ENCODE measurements around the gene AFAP1L2. TPM values are rescaled to one million over a fixed set of nuclear protein-coding genes. Genes with fewer than 3 reads are reported as not detected.
"Not testable (repeated sequence)": the region's sequence is repeated elsewhere in the genome, so short reads cannot be mapped to it uniquely, and the experiment has no call there.

The AFAP1L2 gene
- total RNA-seq, 1 experiment from 2014 or later: 2.1 TPM

- Histone ChIP-seq H3K4me3 (ENCODE audit: insufficient read depth, low read depth, low read length) (no peak overlapping the region), H3K27me3 (ENCODE audit: control insufficient read depth, insufficient read depth, low read length) (no peaks in the 10 kb centered on the region), H3K36me3 (replicated peaks; ENCODE audit: control insufficient read depth, insufficient read depth, low read length) (no peaks in the 10 kb centered on the region)
- peak; percentile 57 for DNase-seq
Observed at GRCh38 chr10:114350751-114351150, 53.6 kb downstream of the AFAP1L2 start.

GRCh38 chr10:114349522-114350215 lies 54.6 kb downstream of the AFAP1L2 start:
- Histone ChIP-seq H3K4me3 (ENCODE audit: insufficient read depth, low read depth, low read length) (no peak overlapping the region), H3K27me3 (ENCODE audit: control insufficient read depth, insufficient read depth, low read length) (no peaks in the 10 kb centered on the region), H3K36me3 (replicated peaks; ENCODE audit: control insufficient read depth, insufficient read depth, low read length) (no peaks in the 10 kb centered on the region)
- DNase-seq: no peak

GRCh38 chr10:114349071-114349470 lies 55.2 kb downstream of the AFAP1L2 start:
- H3K4me3 ChIP-seq (ENCODE audit: insufficient read depth, low read depth, low read length); DNase-seq; H3K27me3 ChIP-seq (ENCODE audit: control insufficient read depth, insufficient read depth, low read length); H3K36me3 ChIP-seq (replicated peaks; ENCODE audit: control insufficient read depth, insufficient read depth, low read length): not testable (repeated sequence)

- Histone ChIP-seq H3K36me3 (replicated peaks; ENCODE audit: control insufficient read depth, insufficient read depth, low read length) (no peaks in the 10 kb centered on the region), H3K4me3 (ENCODE audit: insufficient read depth, low read depth, low read length) (no peak overlapping the region), H3K27me3 (ENCODE audit: control insufficient read depth, insufficient read depth, low read length) (no peaks in the 10 kb centered on the region; the same call in 1 of the 2 replicates)
- no peak for DNase-seq
Observed at GRCh38 chr10:114347791-114348190, 56.5 kb downstream of the AFAP1L2 start.

GRCh38 chr10:114347241-114347640 lies 57.1 kb downstream of the AFAP1L2 start:
- Histone ChIP-seq H3K4me3 (ENCODE audit: insufficient read depth, low read depth, low read length) (no peak overlapping the region), H3K36me3 (replicated peaks; ENCODE audit: control insufficient read depth, insufficient read depth, low read length) (no peaks in the 10 kb centered on the region), H3K27me3 (ENCODE audit: control insufficient read depth, insufficient read depth, low read length) (no peaks in the 10 kb centered on the region; the same call in 1 of the 2 replicates)
- no peak for DNase-seq

- DNase-seq: no peak
- H3K27me3 ChIP-seq (ENCODE audit: control insufficient read depth, insufficient read depth, low read length): no peaks in the 10 kb centered on the region; the same call in 1 of the 2 replicates
- no peaks in the 10 kb centered on the region for H3K36me3 ChIP-seq (replicated peaks; ENCODE audit: control insufficient read depth, insufficient read depth, low read length)
- H3K4me3 ChIP-seq (ENCODE audit: insufficient read depth, low read depth, low read length): no peak overlapping the region
Observed at GRCh38 chr10:114346176-114347031, 57.9 kb downstream of the AFAP1L2 start.

GRCh38 chr10:114345701-114346100 lies 58.6 kb downstream of the AFAP1L2 start:
- DNase-seq: no peak
- Histone ChIP-seq H3K27me3 (ENCODE audit: control insufficient read depth, insufficient read depth, low read length) (no peaks in the 10 kb centered on the region; the same call in 1 of the 2 replicates), H3K4me3 (ENCODE audit: insufficient read depth, low read depth, low read length) (no peak overlapping the region), H3K36me3 (replicated peaks; ENCODE audit: control insufficient read depth, insufficient read depth, low read length) (no peaks in the 10 kb centered on the region)

GRCh38 chr10:114343623-114344505 lies 60.4 kb downstream of the AFAP1L2 start:
- no peak for DNase-seq
- Histone ChIP-seq H3K27me3 (ENCODE audit: control insufficient read depth, insufficient read depth, low read length) (no peaks in the 10 kb centered on the region; the same call in 1 of the 2 replicates), H3K36me3 (replicated peaks; ENCODE audit: control insufficient read depth, insufficient read depth, low read length) (no peaks in the 10 kb centered on the region), H3K4me3 (ENCODE audit: insufficient read depth, low read depth, low read length) (no peak overlapping the region)

- H3K27me3 ChIP-seq (ENCODE audit: control insufficient read depth, insufficient read depth, low read length): no peaks in the 10 kb centered on the region; the same call in 1 of the 2 replicates
- H3K4me3 ChIP-seq (ENCODE audit: insufficient read depth, low read depth, low read length): no peak overlapping the region
- H3K36me3 ChIP-seq (replicated peaks; ENCODE audit: control insufficient read depth, insufficient read depth, low read length): no peaks in the 10 kb centered on the region
- DNase-seq: no peak
Observed at GRCh38 chr10:114342976-114343375, 61.3 kb downstream of the AFAP1L2 start.

- Histone ChIP-seq H3K27me3 (ENCODE audit: control insufficient read depth, insufficient read depth, low read length) (no peaks in the 10 kb centered on the region; the same call in 1 of the 2 replicates), H3K4me3 (ENCODE audit: insufficient read depth, low read depth, low read length) (no peak overlapping the region), H3K36me3 (replicated peaks; ENCODE audit: control insufficient read depth, insufficient read depth, low read length) (no peaks in the 10 kb centered on the region)
- DNase-seq: no peak
Observed at GRCh38 chr10:114340816-114341215, 63.5 kb downstream of the AFAP1L2 start.

GRCh38 chr10:114337510-114338462 lies 66.5 kb downstream of the AFAP1L2 start:
- Histone ChIP-seq H3K27me3 (ENCODE audit: control insufficient read depth, insufficient read depth, low read length) (no peaks in the 10 kb centered on the region), H3K36me3 (replicated peaks; ENCODE audit: control insufficient read depth, insufficient read depth, low read length) (no peaks in the 10 kb centered on the region), H3K4me3 (ENCODE audit: insufficient read depth, low read depth, low read length) (no peak overlapping the region)
- peak; percentile 83 for DNase-seq

GRCh38 chr10:114336823-114337509 lies 67.3 kb downstream of the AFAP1L2 start:
- H3K27me3 ChIP-seq (ENCODE audit: control insufficient read depth, insufficient read depth, low read length): no peaks in the 10 kb centered on the region
- DNase-seq: no peak
- no peaks in the 10 kb centered on the region for H3K36me3 ChIP-seq (replicated peaks; ENCODE audit: control insufficient read depth, insufficient read depth, low read length)
- no peak overlapping the region for H3K4me3 ChIP-seq (ENCODE audit: insufficient read depth, low read depth, low read length)

GRCh38 chr10:114335614-114336013 lies 68.7 kb downstream of the AFAP1L2 start:
- DNase-seq: no peak
- H3K27me3 ChIP-seq (ENCODE audit: control insufficient read depth, insufficient read depth, low read length): no peaks in the 10 kb centered on the region
- no peaks in the 10 kb centered on the region for H3K36me3 ChIP-seq (replicated peaks; ENCODE audit: control insufficient read depth, insufficient read depth, low read length)
- no peak overlapping the region for H3K4me3 ChIP-seq (ENCODE audit: insufficient read depth, low read depth, low read length)

All from H7 (cell line).